SK-MEL-5 (cell line): ENCODE measurements around the gene ADAP1. TPM values are rescaled to one million over a fixed set of nuclear protein-coding genes. Genes with fewer than 3 reads are reported as not detected.

Experiments
- DNase-seq: peaks from one replicate; pipeline ENCODE4 v3.0.0-alpha.2; 2016; ENCODE audit warnings: low read depth, low spot score
- in situ Hi-C: cut with HindIII; loops from 2 replicates; pipeline ENCODE4 v1.10.0; 2016; ENCODE audit warnings: low sequenced_read_pairs, high pct_unique_total_duplicates, low pct_unique_long_range_greater_than_20kb
- total RNA-seq: library from RNA; depleted of rRNA; stranded (reverse); fragments of >200 nt; shearing (Covaris generic); gene quantifications from 2 replicates; pipeline ENCODE4 v1.2.3, GENCODE V29; 2014

ADAP1 gene
- total RNA-seq, 1 experiment from 2014 or later = 5.5 TPM

DNA sequence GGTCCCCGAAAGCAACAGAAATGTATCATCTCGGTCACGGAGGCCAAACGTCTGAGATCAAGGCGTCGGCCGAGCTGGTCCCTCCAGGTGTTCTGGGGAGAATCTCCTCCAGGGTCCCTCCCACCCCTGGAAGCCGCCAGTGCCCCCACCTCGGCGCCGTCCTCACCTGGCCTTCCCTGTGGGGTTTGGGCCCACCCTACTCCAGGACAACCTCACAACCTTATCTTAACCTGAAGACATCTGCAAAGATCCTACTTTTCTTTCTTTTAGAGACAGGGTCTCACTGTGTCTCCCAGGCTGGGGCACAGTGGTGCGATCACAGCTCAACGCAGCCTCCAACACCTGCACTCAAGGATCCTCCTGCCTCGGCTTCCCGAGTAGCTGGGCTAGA is 33.4 kb downstream of the ADAP1 start:
- DNase-seq = no peak
- in situ Hi-C loops = no loop called here

DNA sequence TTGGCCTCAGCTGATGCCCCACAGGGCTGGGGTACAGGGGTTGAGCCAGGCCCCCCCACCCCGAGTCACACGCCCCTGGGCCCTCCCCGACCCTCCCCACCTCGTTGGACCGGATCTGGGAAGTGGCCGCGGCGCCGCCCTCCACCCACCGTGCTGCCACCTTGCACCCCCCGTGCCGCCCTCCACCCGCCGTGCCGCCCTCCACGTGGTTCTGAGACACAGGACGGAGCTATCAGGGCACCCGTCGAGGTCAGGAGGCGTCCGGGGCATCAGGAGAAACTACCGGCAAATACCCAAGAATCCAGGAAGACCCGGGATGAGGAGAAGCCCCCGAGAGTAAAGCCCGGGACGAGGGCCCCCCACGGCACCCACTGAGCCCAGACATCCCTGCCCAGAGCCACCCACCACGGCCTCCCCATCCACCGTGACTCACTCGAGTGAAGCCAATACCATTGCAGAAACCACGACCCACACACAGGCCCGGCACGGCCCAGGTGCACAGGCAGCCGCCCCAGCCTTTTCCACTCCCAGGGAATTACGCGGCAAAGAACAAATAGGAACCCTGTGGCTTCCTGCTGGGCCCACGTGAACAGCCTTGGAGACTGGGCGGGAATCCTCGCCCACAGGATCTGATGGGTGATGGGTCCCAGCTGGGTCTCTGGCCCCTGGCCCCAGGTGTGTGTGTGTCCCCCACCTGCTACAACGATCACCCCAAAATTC is 34.0 kb downstream of the ADAP1 start:
- in situ Hi-C loops = no loop called here
- no peak for DNase-seq

DNA sequence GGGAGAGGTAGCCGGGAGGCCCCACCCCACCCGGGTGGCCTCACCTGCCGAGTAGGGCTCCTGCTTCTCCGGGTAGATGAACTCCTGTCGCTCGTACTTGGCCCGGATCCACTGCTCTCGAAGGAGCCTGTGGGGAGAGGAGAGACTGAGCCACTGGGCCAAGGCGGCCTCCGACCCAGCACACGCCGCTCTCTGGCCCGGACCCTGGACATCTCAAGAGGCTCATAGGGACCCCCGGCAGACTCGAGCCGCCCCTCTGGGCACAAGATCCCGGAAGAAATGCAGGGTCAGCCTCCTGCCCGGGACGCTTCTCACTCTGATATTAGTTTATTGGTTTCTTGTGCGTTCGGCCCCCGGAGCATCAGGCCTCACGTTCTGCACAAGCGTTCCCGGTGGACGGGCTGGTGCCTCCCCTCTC is 34.5 kb downstream of the ADAP1 start:
- in situ Hi-C loops = no loop called here
- DNase-seq = no peak

GRCh38 chr7:919114-919442 is 35.4 kb downstream of the ADAP1 start:
- no peak for DNase-seq
- in situ Hi-C loops = no loop called here

GRCh38 chr7:918441-919113 is 35.9 kb downstream of the ADAP1 start:
- no peak for DNase-seq
- in situ Hi-C loops = no loop called here

DNA sequence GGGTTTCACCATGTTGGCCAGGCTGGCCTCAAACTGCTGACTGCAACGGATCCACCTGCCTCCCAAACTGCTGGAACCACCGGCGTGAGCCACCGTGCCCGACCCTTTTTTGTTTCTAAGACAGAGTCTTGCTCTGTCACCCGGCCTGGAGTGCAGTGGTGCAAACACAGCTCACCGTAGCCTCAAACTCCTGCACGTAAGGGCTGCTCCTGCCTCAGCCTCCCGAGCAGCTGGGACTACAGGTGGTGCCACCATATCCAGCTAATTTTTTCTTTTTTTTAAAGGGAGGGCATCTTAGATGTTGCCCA is 36.4 kb downstream of the ADAP1 start:
- in situ Hi-C loops = no loop called here

DNA sequence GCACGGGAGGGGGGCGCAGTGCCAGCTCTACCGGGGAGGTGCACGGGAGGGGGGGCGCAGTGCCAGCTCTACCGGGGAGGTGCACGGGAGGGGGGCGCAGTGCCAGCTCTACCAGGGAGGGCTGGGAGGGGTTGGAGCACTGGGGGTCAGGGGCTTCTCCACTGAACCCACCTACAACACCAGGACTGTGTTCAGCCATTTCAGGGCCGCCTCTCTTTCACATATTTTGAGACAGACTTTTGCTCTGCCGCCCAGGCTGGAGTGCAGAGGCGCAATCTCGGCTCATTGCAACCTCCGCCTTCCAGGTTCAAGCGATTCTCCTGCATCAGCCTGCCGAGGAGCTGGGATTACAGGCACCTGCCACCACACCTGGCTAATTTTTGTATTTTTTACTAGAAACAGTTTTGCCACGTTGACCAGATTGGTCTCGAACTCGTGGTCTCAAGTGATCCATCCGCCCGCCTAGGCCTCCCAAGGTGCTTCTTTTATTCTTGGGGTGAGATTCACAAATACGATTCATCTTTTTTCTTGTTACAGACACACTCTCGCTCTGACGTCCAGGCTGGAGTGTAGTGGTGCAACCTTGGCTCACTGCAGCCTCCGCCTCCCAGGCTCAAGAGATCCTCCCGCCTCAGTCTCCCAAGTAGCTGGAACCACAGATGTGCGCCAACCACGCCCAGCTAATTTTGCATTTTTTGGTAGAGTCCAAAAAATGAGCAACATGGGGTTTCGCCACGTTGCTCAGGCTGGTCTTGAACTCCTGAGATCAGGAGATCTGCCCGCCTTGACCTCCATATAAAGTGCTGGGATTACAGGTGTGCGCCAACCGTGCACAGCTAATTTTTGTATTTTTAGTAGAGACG is 37.0 kb downstream of the ADAP1 start:
- no peak for DNase-seq
- in situ Hi-C loops = no loop called here

More for the DNA sequence above, 36.4 kb downstream of the ADAP1 start:
- DNase-seq = no peak

- in situ Hi-C loops = no loop called here
- no peak for DNase-seq
These were observed 38.1 kb downstream of the ADAP1 start for GRCh38 chr7:916291-916941.

- DNase-seq = no peak
- in situ Hi-C loops = no loop called here
These were observed 38.9 kb downstream of the ADAP1 start for GRCh38 chr7:915291-916218.

DNA sequence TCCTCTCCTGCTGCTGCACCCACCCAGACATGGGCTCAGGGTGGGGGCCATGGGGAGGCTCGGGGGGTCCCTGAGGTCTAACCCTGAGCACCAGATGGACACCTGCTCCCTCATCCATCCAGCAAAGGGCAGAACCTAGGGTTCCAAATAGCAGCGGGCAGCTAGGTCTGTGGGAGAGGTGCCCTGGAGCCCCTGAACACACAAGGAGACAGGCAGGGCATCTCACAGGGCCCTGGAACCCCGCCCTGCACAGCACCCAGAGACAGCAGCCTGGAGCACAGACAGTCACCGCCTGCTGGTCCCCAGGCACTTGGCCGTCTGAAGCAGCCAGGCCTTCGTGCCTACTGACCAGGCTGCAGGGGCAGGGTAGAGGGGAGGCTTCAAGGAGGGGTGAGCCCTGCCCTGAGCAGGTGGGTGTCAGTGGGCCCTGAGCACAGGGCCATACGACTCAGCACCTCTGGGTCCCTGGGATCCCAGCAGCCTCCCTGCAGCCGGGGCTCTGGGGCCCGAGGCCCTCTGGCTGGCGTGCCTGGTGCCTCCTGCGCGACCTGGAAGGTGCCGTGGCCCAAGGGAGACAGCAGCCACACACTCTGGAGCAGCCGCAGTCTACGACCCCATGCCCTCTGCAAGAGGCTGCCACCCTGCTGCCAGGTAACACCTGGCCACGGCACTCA is 39.8 kb downstream of the ADAP1 start:
- DNase-seq = no peak
- in situ Hi-C loops = no loop called here

DNA sequence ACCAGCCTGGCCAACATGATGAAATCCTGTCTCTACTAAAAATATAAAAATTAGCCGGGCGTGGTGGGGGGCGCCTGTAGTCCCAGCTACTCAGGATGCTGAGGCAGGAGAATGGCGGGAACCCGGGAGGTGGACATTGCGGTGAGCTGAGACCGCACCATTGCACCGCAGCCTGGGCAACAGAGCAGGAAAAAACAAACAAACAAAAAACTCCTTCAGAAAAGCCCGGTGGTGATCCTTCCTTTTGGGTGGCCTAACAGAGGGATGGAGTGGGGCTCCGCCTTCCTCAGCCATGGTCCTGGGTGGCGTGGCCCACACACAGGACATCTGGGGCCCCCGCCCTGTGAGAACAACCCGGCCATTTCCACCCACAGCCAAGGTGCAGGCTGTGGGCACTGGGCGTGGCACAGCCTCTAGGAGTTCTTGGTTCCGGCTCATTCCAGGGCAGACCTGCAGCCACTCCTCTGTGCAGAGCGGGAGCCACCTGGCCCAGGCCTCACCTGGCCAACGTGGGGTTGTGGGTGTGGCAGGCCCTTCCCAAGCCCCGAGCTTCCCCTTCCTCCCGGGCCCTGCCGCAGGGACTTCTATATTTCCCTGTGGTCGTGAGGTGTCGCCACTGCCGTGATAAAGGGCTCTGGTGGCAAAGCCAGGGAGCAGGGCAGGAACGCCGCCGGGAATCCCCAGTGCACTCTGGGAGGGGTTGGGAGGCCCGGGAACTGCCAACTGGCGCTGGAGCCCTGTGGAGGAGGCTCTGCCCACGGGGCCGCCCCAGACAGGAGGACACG is 40.6 kb downstream of the ADAP1 start:
- DNase-seq = no peak
- in situ Hi-C loops = no loop called here

- in situ Hi-C loops = no loop called here
These were observed 42.5 kb downstream of the ADAP1 start for GRCh38 chr7:911791-912480.

DNA sequence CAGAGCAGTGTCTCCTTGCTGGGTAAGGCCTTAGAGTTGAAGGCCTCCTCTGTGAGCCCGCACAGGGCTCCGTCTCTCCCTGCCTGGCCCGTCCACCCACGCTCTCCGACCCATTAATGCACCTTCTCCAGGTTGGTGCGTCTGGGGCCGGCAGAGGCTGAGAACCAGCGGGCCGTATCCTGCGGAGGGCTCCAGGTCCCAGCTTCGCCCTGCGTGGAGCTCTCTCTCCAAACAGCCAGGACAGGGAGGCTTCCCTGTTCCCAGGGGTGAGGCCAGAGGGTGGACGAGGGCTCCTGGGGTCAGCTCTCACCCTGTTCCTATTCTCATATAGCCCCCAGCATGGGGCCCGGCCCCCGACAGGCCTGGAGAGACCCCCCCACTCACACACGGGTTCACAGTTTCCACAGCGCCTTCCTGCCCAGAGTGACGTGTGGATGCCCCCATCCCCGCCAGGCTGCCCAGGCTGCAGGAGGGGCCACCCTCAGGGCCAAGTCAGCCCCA is 43.5 kb downstream of the ADAP1 start:
- in situ Hi-C loops = no loop called here
- DNase-seq = no peak

More at GRCh38 chr7:911791-912480, 42.5 kb downstream of the ADAP1 start:
- DNase-seq = no peak

GRCh38 chr7:910441-910861 is 44.0 kb downstream of the ADAP1 start:
- no peak for DNase-seq
- in situ Hi-C loops = no loop called here
